Caco-2 (cell line): ENCODE measurements around the gene KCNH3. TPM values are rescaled to one million over a fixed set of nuclear protein-coding genes. Genes with fewer than 3 reads are reported as not detected.

Experiments
- BruUV-seq: library from RNA; stranded (reverse); fragments of 400-500 nt; replicated peaks from 2 replicates; lab custom pipeline; 2021; lab: Mats Ljungman, UMichigan
- CTCF ChIA-PET: fragments of 300-600 bp; sonication (Branson Sonifier 250); formaldehyde crosslinking; loops from one replicate; lab custom pipeline; 2022; ENCODE audit warnings: antibody characterized with exemption; lab: Charles Lee
- POLR2A ChIA-PET: fragments of 300-600 bp; sonication (Branson Sonifier 250); formaldehyde crosslinking; loops from one replicate; lab custom pipeline; 2022; ENCODE audit warnings: antibody characterized with exemption; lab: Charles Lee
- DNase-seq, 2 experiments: peaks; one replicate each; pipeline versions ENCODE4 v3.0.0 to v3.0.0-alpha.2; 2020 to 2022
- H3K27me3 ChIP-seq: replicated peaks from 2 replicates; pipeline ENCODE4 v1.6.0; 2011; ENCODE audit warnings: low read length; ENCODE audit not compliant: control insufficient read depth, insufficient read depth
- H3K36me3 ChIP-seq: 2 replicates; pipeline ENCODE4 v1.5.1; 2011; ENCODE audit warnings: low read length; ENCODE audit not compliant: control insufficient read depth, insufficient read depth
- H3K4me1 ChIP-seq: fragments of 250-450 bp; sonication (Bioruptor Pico); 2 replicates; pipeline ENCODE4 v1.5.1; 2020; ENCODE audit warnings: mild to moderate bottlenecking
- H3K4me3 ChIP-seq: 2 replicates; pipeline ENCODE4 v1.5.1; 2011; ENCODE audit warnings: low read depth, mild to moderate bottlenecking, control low read depth, low read length
- H3K9me3 ChIP-seq: fragments of 250-450 bp; sonication (Bioruptor Pico); 2 replicates; pipeline ENCODE4 v1.5.1; 2020; ENCODE audit warnings: mild to moderate bottlenecking, moderate library complexity
- H3K27ac Mint-ChIP-seq: one replicate; pipeline ENCODE4 v1.8.0; 2022; ENCODE audit warnings: mixed read lengths; ENCODE audit not compliant: unreplicated experiment
- H3K27me3 Mint-ChIP-seq: one replicate; pipeline ENCODE4 v1.8.0; 2022; ENCODE audit warnings: mixed read lengths; ENCODE audit not compliant: insufficient read depth, unreplicated experiment
- H3K36me3 Mint-ChIP-seq: one replicate; pipeline ENCODE4 v1.8.0; 2022; ENCODE audit warnings: mild to moderate bottlenecking, mixed read lengths; ENCODE audit not compliant: insufficient read depth, unreplicated experiment
- H3K4me1 Mint-ChIP-seq: one replicate; pipeline ENCODE4 v1.8.0; 2022; ENCODE audit warnings: low read depth, mixed read lengths; ENCODE audit not compliant: unreplicated experiment
- H3K4me3 Mint-ChIP-seq: one replicate; pipeline ENCODE4 v1.8.0; 2022; ENCODE audit warnings: mild to moderate bottlenecking, moderate library complexity, mixed read lengths; ENCODE audit not compliant: unreplicated experiment
- H3K9me3 Mint-ChIP-seq: one replicate; pipeline ENCODE4 v1.8.0; 2022; ENCODE audit warnings: mixed read lengths; ENCODE audit not compliant: unreplicated experiment
- intact Hi-C: fragments of 100-400 bp; cut with micrococcal nuclease; formaldehyde crosslinking; loops from one replicate; pipeline ENCODE4 v1.10.0; 2022; ENCODE audit not compliant: unreplicated experiment
- total RNA-seq: library from RNA; stranded (reverse); gene quantifications from 2 replicates; pipeline ENCODE4 v1.2.3, GENCODE V29; 2022
- TF ChIP-seq, protein P1 (sequence below), 2 experiments: fragments of 200-600 bp in 1 of 2; IDR thresholded peaks; 1 replicate in 1 of 2; 2 replicates in 1 of 2; pipeline versions ENCODE4 v1.5.1 to v1.8.0; 2011 to 2022; ENCODE audit warnings: antibody characterized with exemption in 1 of 2, control low read depth in 1 of 2, inconsistent platforms in 1 of 2, low read depth in 1 of 2, low read length in 1 of 2, mild to moderate bottlenecking in 1 of 2, moderate library complexity in 1 of 2; ENCODE audit not compliant: insufficient read depth in 1 of 2, severe bottlenecking in 1 of 2, unreplicated experiment in 1 of 2

The KCNH3 gene
- total RNA-seq, 1 experiment from 2014 or later, result 0.27 TPM

DNA sequence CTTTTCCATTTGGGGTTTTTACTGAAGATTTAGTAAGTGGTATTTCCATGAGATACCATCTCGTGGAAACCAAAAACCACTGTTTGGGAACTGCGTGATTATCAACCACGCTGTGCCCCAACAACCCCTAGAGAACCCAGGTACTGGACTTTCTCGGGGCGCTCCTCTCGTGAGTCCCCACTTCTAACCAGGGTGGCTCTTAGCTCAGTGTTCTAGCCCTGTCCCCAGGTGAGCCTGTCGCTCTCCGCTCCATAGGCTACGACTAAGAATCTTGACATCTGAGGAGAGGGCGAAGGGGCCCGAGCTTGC, 28.4 kb downstream of the KCNH3 start:
- DNase-seq, result no peak
- CTCF ChIA-PET, result interaction anchor here (0.6 to 2.5 kb wide), 7 partner anchors 13 to 307 kb away, joined by 3 to 38 read pairs (median 4); no protein-coding TSS in a partner anchor
- intact Hi-C loops, result no loop called here
- no peaks in the 10 kb centered on the region for H3K27me3 ChIP-seq
- peaks cover 8% of the 10 kb centered on the region; the same call in 1 of the 2 replicates for H3K36me3 ChIP-seq
- no peaks in the 10 kb centered on the region for H3K4me1 ChIP-seq
- peak overlapping the region; percentile 63 for H3K4me3 ChIP-seq
- Mint-ChIP-seq H3K27me3 (no peaks in the 10 kb centered on the region), H3K36me3 (peaks cover 46% of the 10 kb centered on the region), H3K27ac (peak overlapping the region; percentile 99), H3K4me1 (peaks cover 9% of the 10 kb centered on the region), H3K9me3 (peaks cover 11% of the 10 kb centered on the region), H3K4me3 (peak overlapping the region; percentile 99)
- TF ChIP-seq, protein P1, sequence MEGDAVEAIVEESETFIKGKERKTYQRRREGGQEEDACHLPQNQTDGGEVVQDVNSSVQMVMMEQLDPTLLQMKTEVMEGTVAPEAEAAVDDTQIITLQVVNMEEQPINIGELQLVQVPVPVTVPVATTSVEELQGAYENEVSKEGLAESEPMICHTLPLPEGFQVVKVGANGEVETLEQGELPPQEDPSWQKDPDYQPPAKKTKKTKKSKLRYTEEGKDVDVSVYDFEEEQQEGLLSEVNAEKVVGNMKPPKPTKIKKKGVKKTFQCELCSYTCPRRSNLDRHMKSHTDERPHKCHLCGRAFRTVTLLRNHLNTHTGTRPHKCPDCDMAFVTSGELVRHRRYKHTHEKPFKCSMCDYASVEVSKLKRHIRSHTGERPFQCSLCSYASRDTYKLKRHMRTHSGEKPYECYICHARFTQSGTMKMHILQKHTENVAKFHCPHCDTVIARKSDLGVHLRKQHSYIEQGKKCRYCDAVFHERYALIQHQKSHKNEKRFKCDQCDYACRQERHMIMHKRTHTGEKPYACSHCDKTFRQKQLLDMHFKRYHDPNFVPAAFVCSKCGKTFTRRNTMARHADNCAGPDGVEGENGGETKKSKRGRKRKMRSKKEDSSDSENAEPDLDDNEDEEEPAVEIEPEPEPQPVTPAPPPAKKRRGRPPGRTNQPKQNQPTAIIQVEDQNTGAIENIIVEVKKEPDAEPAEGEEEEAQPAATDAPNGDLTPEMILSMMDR (IDR thresholded peaks at IDR 0.05; ENCODE audit: insufficient read depth in 1 of 2, low read depth in 1 of 2, low read length in 1 of 2, severe bottlenecking in 1 of 2, unreplicated experiment in 1 of 2), result no peak
- no peaks in the 10 kb centered on the region for H3K9me3 ChIP-seq
- POLR2A ChIA-PET, result interaction anchor here (0.5 to 1.4 kb wide), 8 partner anchors 11 to 244 kb away, joined by 3 to 8 read pairs (median 4); partner anchors contain the start of genes TMBIM6 and TROAP
- no TSS peak for BruUV-seq

GRCh38 chr12:49567611-49568441, 29.0 kb downstream of the KCNH3 start, which contains the start of gene MCRS1:
Gene MCRS1, minus strand, starts transcription at chr12:49568142. Its CDS starts 1,411 bp downstream, at chr12:49566731.
- peaks cover 44% of the 10 kb centered on the region for H3K36me3 Mint-ChIP-seq
- H3K36me3 ChIP-seq, result peaks cover 8% of the 10 kb centered on the region; the same call in 1 of the 2 replicates
- H3K9me3 ChIP-seq, result no peaks in the 10 kb centered on the region
- TF ChIP-seq, protein P1 (IDR thresholded peaks at IDR 0.05; ENCODE audit: insufficient read depth in 1 of 2, low read depth in 1 of 2, low read length in 1 of 2, severe bottlenecking in 1 of 2, unreplicated experiment in 1 of 2), result no peak
- H3K9me3 Mint-ChIP-seq, result peaks cover 11% of the 10 kb centered on the region
- H3K27me3 ChIP-seq, result no peaks in the 10 kb centered on the region
- TSS peak; percentile 82 for BruUV-seq
- ChIA-PET POLR2A (interaction anchor here (0.6 to 1.4 kb wide), 5 partner anchors 11 to 245 kb away, joined by 3 to 4 read pairs (median 4); partner anchors contain the start of gene TROAP), CTCF (interaction anchor here (0.6 to 2.5 kb wide), 7 partner anchors 11 to 220 kb away, joined by 3 to 38 read pairs (median 4); no protein-coding TSS in a partner anchor)
- peak within 1 kb of the TSS; percentile 99 for H3K27ac Mint-ChIP-seq
- H3K4me3 ChIP-seq, result peak within 1 kb of the TSS; percentile 63
- no peaks in the 10 kb centered on the region for H3K27me3 Mint-ChIP-seq
- H3K4me1 ChIP-seq, result no peaks in the 10 kb centered on the region
- H3K4me3 Mint-ChIP-seq, result peak within 1 kb of the TSS; percentile 99
- peaks cover 9% of the 10 kb centered on the region for H3K4me1 Mint-ChIP-seq
- intact Hi-C loops, result loop anchor here (1.0 kb wide), 1 partner anchor 55 kb away; the partner anchor contains the start of gene PRPF40B
- DNase-seq, result peak; percentile 91 to 94
